GM21367 (cell line): ENCODE results near the gene WWOX.
"Not testable (repeated sequence)": the region's sequence is repeated elsewhere in the genome, so short reads cannot be mapped to it uniquely, and the experiment has no call there.

Experiments
- ATAC-seq: cut with Tn5 transposase; IDR thresholded peaks from one replicate; pipeline ENCODE4 v1.9.1; 2021; ENCODE audit not compliant: unreplicated experiment

The WWOX gene

GRCh38 chr16:79021991-79022630 lies 922.7 kb downstream of the WWOX start:
- no peak for ATAC-seq

- no peak for ATAC-seq
Measured at GRCh38 chr16:79026117-79026516, 926.7 kb downstream of the WWOX start.

GRCh38 chr16:79036541-79036940 lies 937.1 kb downstream of the WWOX start:
- no peak for ATAC-seq

GRCh38 chr16:79037521-79038373 lies 938.3 kb downstream of the WWOX start:
- no peak for ATAC-seq

- ATAC-seq = no peak
Measured at GRCh38 chr16:79041206-79041605, 941.8 kb downstream of the WWOX start.

GRCh38 chr16:79042141-79042540 lies 942.7 kb downstream of the WWOX start:
- ATAC-seq = no peak

- no peak for ATAC-seq
Measured at GRCh38 chr16:79042886-79043285, 943.4 kb downstream of the WWOX start.

- ATAC-seq = no peak
Measured at GRCh38 chr16:79045191-79045590, 945.7 kb downstream of the WWOX start.

- no peak for ATAC-seq
Measured at GRCh38 chr16:79047337-79047736, 947.9 kb downstream of the WWOX start.

- no peak for ATAC-seq
Measured at GRCh38 chr16:79049040-79049439, 949.6 kb downstream of the WWOX start.

- ATAC-seq = no peak
Measured at GRCh38 chr16:79050063-79050462, 950.6 kb downstream of the WWOX start.

GRCh38 chr16:79051313-79051712 lies 951.9 kb downstream of the WWOX start:
- no peak for ATAC-seq

- not testable (repeated sequence) for ATAC-seq
Measured at GRCh38 chr16:79052198-79052597, 952.7 kb downstream of the WWOX start.

- ATAC-seq = no peak
Measured at GRCh38 chr16:79053577-79053976, 954.1 kb downstream of the WWOX start.

- no peak for ATAC-seq
Measured at GRCh38 chr16:79054211-79054984, 954.9 kb downstream of the WWOX start.

GRCh38 chr16:79055251-79055970 lies 956.0 kb downstream of the WWOX start:
- ATAC-seq = no peak

GRCh38 chr16:79061181-79061580 lies 961.7 kb downstream of the WWOX start:
- no peak for ATAC-seq

- ATAC-seq = no peak
Measured at GRCh38 chr16:79062336-79062735, 962.9 kb downstream of the WWOX start.

GRCh38 chr16:79062821-79063220 lies 963.4 kb downstream of the WWOX start:
- no peak for ATAC-seq

- no peak for ATAC-seq
Measured at GRCh38 chr16:79064256-79064972, 965.0 kb downstream of the WWOX start.
